Neuronal stem cell (in vitro differentiated cells): ENCODE data around the gene MAPK10. TPM values are rescaled to one million over a fixed set of nuclear protein-coding genes. Genes with fewer than 3 reads are reported as not detected.
A peak's percentile ranks its signal among the peaks of the same experiment; 100 is the strongest.

ENCODE experiments used
- DNase-seq: peaks from one replicate; pipeline ENCODE4 v3.0.0-alpha.2; 2013; ENCODE audit warnings: low spot score
- H2AFZ ChIP-seq: one replicate; pipeline ENCODE4 v1.6.1; 2013; ENCODE audit warnings: mild to moderate bottlenecking, low read length, inconsistent platforms
- H2AK5ac ChIP-seq: 2 replicates; pipeline ENCODE4 v1.6.1; 2013; ENCODE audit warnings: low read depth, mild to moderate bottlenecking, inconsistent platforms, low read length, moderate library complexity, mixed read lengths
- H2BK120ac ChIP-seq: 2 replicates; pipeline ENCODE4 v1.6.1; 2013; ENCODE audit warnings: low read depth, mild to moderate bottlenecking, inconsistent platforms, low read length, moderate library complexity, mixed read lengths
- H2BK12ac ChIP-seq: one replicate; pipeline ENCODE4 v1.6.1; 2013; ENCODE audit warnings: low read length, inconsistent platforms
- H2BK15ac ChIP-seq: 2 replicates; pipeline ENCODE4 v1.6.1; 2013; ENCODE audit warnings: mild to moderate bottlenecking, low read length, inconsistent platforms, mixed read lengths
- H2BK5ac ChIP-seq: one replicate; pipeline ENCODE4 v1.6.1; 2013; ENCODE audit warnings: inconsistent platforms, mild to moderate bottlenecking, low read length, moderate library complexity
- H3K14ac ChIP-seq: one replicate; pipeline ENCODE4 v1.6.1; 2013; ENCODE audit warnings: low read length, inconsistent platforms
- H3K18ac ChIP-seq: 2 replicates; pipeline ENCODE4 v1.6.1; 2013; ENCODE audit warnings: low read length, inconsistent platforms
- H3K23ac ChIP-seq: 2 replicates; pipeline ENCODE4 v1.6.1; 2013; ENCODE audit warnings: low read depth, mild to moderate bottlenecking, mixed read lengths, low read length, inconsistent platforms; ENCODE audit not compliant: poor library complexity
- H3K27ac ChIP-seq: replicated peaks from 3 replicates; pipeline ENCODE4 v1.5.1; 2013; ENCODE audit warnings: low read length, inconsistent platforms
- H3K27me3 ChIP-seq, 3 experiments: 2 replicates each; pipeline ENCODE4 v1.6.1; 2013; ENCODE audit warnings: low read length in 3 of 3, mild to moderate bottlenecking in 2 of 3, inconsistent platforms in 1 of 3, low read depth in 1 of 3, mixed read lengths in 1 of 3, moderate library complexity in 1 of 3; ENCODE audit not compliant: control insufficient read depth in 3 of 3, insufficient read depth in 3 of 3
- H3K36me3 ChIP-seq, 2 donors: replicated peaks in 1 of 2; 2 replicates each; pipeline ENCODE4 v1.6.1; 2013; ENCODE audit warnings: low read length in 2 of 2; ENCODE audit not compliant: control insufficient read depth in 2 of 2, insufficient read depth in 2 of 2
- H3K4ac ChIP-seq: 2 replicates; pipeline ENCODE4 v1.6.1; 2013; ENCODE audit warnings: inconsistent platforms, mild to moderate bottlenecking, low read length, moderate library complexity
- H3K4me1 ChIP-seq, 2 donors: 1 replicate in 1 of 2; 2 replicates in 1 of 2; pipeline ENCODE4 v1.6.1; 2013; ENCODE audit warnings: low read length in 2 of 2, low read depth in 1 of 2; ENCODE audit not compliant: control insufficient read depth in 2 of 2, insufficient read depth in 1 of 2
- H3K4me2 ChIP-seq: one replicate; pipeline ENCODE4 v1.6.1; 2013; ENCODE audit warnings: mild to moderate bottlenecking, low read length, inconsistent platforms; ENCODE audit not compliant: insufficient read depth, poor library complexity, severe bottlenecking
- H3K4me3 ChIP-seq, 2 donors: 2 replicates each; pipeline ENCODE4 v1.5.1; 2013; ENCODE audit warnings: low read length in 2 of 2, mild to moderate bottlenecking in 2 of 2, inconsistent platforms in 1 of 2, moderate library complexity in 1 of 2
- H3K79me1 ChIP-seq: one replicate; pipeline ENCODE4 v1.6.1; 2013; ENCODE audit warnings: low read depth, mild to moderate bottlenecking, inconsistent platforms, low read length, moderate library complexity
- H3K9ac ChIP-seq: one replicate; pipeline ENCODE4 v1.6.1; 2013; ENCODE audit warnings: mild to moderate bottlenecking, low read depth, low read length, inconsistent platforms; ENCODE audit not compliant: poor library complexity
- H3K9me3 ChIP-seq, 2 donors: replicated peaks in 1 of 2; 2 replicates each; pipeline versions ENCODE3 to v1.6.1; 2013; ENCODE audit warnings: low read length in 2 of 2, mild to moderate bottlenecking in 2 of 2, inconsistent platforms in 1 of 2, low read depth in 1 of 2, mixed read lengths in 1 of 2, moderate library complexity in 1 of 2; ENCODE audit not compliant: control insufficient read depth in 2 of 2, insufficient read depth in 1 of 2
- H4K8ac ChIP-seq: one replicate; pipeline ENCODE4 v1.6.1; 2013; ENCODE audit warnings: low read depth, mild to moderate bottlenecking, inconsistent platforms, low read length, moderate library complexity
- H4K91ac ChIP-seq: one replicate; pipeline ENCODE4 v1.6.1; 2013; ENCODE audit warnings: low read length, low read depth, mild to moderate bottlenecking, inconsistent platforms; ENCODE audit not compliant: poor library complexity
- WGBS, 2 donors: extraction: QIAGEN DNeasy Blood & Tissue Kit; methylation state at CpG; one replicate each; pipeline ENCODE4 v1.1.7; 2013; ENCODE audit warnings: missing lambda C conversion rate in 2 of 2, mixed read lengths in 1 of 2; ENCODE audit not compliant: insufficient read length in 2 of 2, insufficient replicate concordance in 1 of 2; ENCODE audit errors: extremely low coverage in 2 of 2; 5-methylcytosine and 5-hydroxymethylcytosine counted together
- polyA plus RNA-seq, 2 experiments: library from polyadenylated mRNA; stranded (reverse); fragments of 200-250 nt; gene quantifications; one replicate each; pipeline ENCODE4 v1.2.3, GENCODE V29; 2013

The MAPK10 gene
- polyA plus RNA-seq (2013, experiment 1 of 2): 52.6 TPM
- polyA plus RNA-seq (2013, experiment 2 of 2): 49.3 TPM

DNA sequence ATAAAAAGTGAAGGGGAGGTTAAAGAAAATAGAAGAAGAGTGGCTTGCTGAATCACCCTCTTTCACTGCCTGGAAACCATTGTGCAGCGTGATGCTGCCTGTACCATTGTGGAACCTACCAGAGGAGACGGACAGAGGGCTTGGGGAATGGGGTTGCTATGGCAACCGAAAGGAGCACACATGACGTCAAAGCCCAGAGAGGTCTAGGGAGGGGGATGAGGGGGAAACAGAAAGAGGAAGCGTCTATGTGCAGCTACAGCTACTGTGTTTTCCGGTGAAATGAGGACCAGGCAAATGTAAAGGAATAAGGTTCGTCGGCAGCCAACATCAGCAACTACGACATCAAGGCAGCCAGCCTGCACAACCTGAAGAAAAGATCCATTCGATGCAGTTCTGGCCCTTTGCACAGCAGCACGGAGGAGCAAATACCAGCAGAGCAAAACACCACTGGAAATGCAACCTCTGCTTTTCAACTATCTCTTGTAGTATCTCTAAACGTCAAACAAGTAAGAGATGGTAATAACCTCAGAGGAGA, at the start of gene MAPK10:
Gene MAPK10 (minus strand): TSS at position 110 of the 535 bp plus-strand sequence.
- H3K4me3 ChIP-seq: peak within 1 kb of the TSS; percentile 68 to 82
- H3K27me3 ChIP-seq: no peaks in the 10 kb centered on the region
- H2AFZ ChIP-seq: peak within 1 kb of the TSS; percentile 45
- no peaks in the 10 kb centered on the region for H3K9me3 ChIP-seq
- DNase-seq: peak; percentile 97
- peaks cover 0 to 17% of the 10 kb centered on the region in 2 donors for H3K36me3 ChIP-seq
- H3K79me1 ChIP-seq: no peaks in the 10 kb centered on the region
- H2AK5ac ChIP-seq: no peak within 1 kb of the TSS
- no peak within 1 kb of the TSS for H4K91ac ChIP-seq
- H4K8ac ChIP-seq: no peak within 1 kb of the TSS
- H3K18ac ChIP-seq: peak within 1 kb of the TSS; percentile 67
- peak within 1 kb of the TSS; percentile 49 for H3K4me2 ChIP-seq
- H2BK120ac ChIP-seq: no peak within 1 kb of the TSS
- H3K4ac ChIP-seq: no peak within 1 kb of the TSS
- no peak within 1 kb of the TSS for H2BK12ac ChIP-seq
- H2BK15ac ChIP-seq: no peak within 1 kb of the TSS
- peaks cover 9 to 22% of the 10 kb centered on the region in 2 donors for H3K4me1 ChIP-seq
- no peak within 1 kb of the TSS for H3K14ac ChIP-seq
- H2BK5ac ChIP-seq: no peak within 1 kb of the TSS
- no CpG with 5 or more reads among the region's 12 CpGs for WGBS, 2 donors
- H3K23ac ChIP-seq: no peak within 1 kb of the TSS
- peak within 1 kb of the TSS; percentile 86 for H3K27ac ChIP-seq
- H3K9ac ChIP-seq: no peak within 1 kb of the TSS

- Histone ChIP-seq H3K4me2 (no peak overlapping the region), H2BK15ac (no peak overlapping the region), H4K91ac (peak overlapping the region; percentile 35), H3K14ac (no peak overlapping the region), H3K27me3 (no peaks in the 10 kb centered on the region), H2AFZ (no peak overlapping the region), H3K27ac (no peak overlapping the region), H3K4me1 (peaks cover 0 to 2% of the 10 kb centered on the region in 2 donors), H3K36me3 (no peaks in the 10 kb centered on the region), H3K23ac (no peak overlapping the region), H2BK12ac (no peak overlapping the region), H3K9me3 (no peaks in the 10 kb centered on the region), H2AK5ac (no peak overlapping the region), H4K8ac (no peak overlapping the region), H2BK120ac (no peak overlapping the region), H3K79me1 (no peaks in the 10 kb centered on the region), H3K18ac (no peak overlapping the region), H3K9ac (no peak overlapping the region), H2BK5ac (no peak overlapping the region), H3K4ac (no peak overlapping the region), H3K4me3 (no peak overlapping the region)
- DNase-seq: no peak
- WGBS, 2 donors: no CpG with 5 or more reads among the region's 6 CpGs
These were observed 43.7 kb upstream of the MAPK10 start for GRCh38 chr4:86403575-86403974.

GRCh38 chr4:86401826-86402225, 42.0 kb upstream of the MAPK10 start:
- Histone ChIP-seq H3K9ac (no peak overlapping the region), H3K18ac (no peak overlapping the region), H3K36me3 (no peaks in the 10 kb centered on the region), H3K27me3 (no peaks in the 10 kb centered on the region), H2AK5ac (no peak overlapping the region), H3K4me1 (peaks cover 0 to 2% of the 10 kb centered on the region in 2 donors), H3K79me1 (no peaks in the 10 kb centered on the region), H3K4me2 (no peak overlapping the region), H3K4me3 (no peak overlapping the region), H3K27ac (no peak overlapping the region), H4K91ac (no peak overlapping the region), H2AFZ (no peak overlapping the region), H2BK120ac (no peak overlapping the region), H4K8ac (no peak overlapping the region), H2BK12ac (no peak overlapping the region), H2BK15ac (no peak overlapping the region), H3K9me3 (no peaks in the 10 kb centered on the region), H3K4ac (no peak overlapping the region), H3K23ac (no peak overlapping the region), H3K14ac (no peak overlapping the region), H2BK5ac (no peak overlapping the region)
- DNase-seq: no peak
- no CpG with 5 or more reads among the region's 2 CpGs for WGBS, 2 donors

- no peak overlapping the region for H2AK5ac ChIP-seq
- H3K4me1 ChIP-seq: peaks cover 0 to 2% of the 10 kb centered on the region in 2 donors
- no peak overlapping the region for H2BK5ac ChIP-seq
- H3K36me3 ChIP-seq: peaks cover 0 to 1% of the 10 kb centered on the region in 2 donors
- WGBS, 2 donors: no CpG with 5 or more reads among the region's 4 CpGs
- no peak overlapping the region for H2AFZ ChIP-seq
- H4K91ac ChIP-seq: no peak overlapping the region
- H2BK120ac ChIP-seq: no peak overlapping the region
- no peak for DNase-seq
- H3K9me3 ChIP-seq: no peaks in the 10 kb centered on the region
- no peaks in the 10 kb centered on the region for H3K27me3 ChIP-seq
- no peak overlapping the region for H3K18ac ChIP-seq
- H3K79me1 ChIP-seq: no peaks in the 10 kb centered on the region
- H3K4ac ChIP-seq: no peak overlapping the region
- H3K4me3 ChIP-seq: no peak overlapping the region
- no peak overlapping the region for H3K27ac ChIP-seq
- H3K23ac ChIP-seq: no peak overlapping the region
- H3K14ac ChIP-seq: no peak overlapping the region
- H2BK12ac ChIP-seq: no peak overlapping the region
- H4K8ac ChIP-seq: no peak overlapping the region
- H2BK15ac ChIP-seq: no peak overlapping the region
- no peak overlapping the region for H3K4me2 ChIP-seq
- no peak overlapping the region for H3K9ac ChIP-seq
These were observed 40.4 kb upstream of the MAPK10 start for GRCh38 chr4:86400216-86400615.
